A549 (cell line): ENCODE measurements around the gene NTM. TPM values are rescaled to one million over a fixed set of nuclear protein-coding genes. Genes with fewer than 3 reads are reported as not detected.

Experiments
- ATAC-seq, 2 experiments: fragments of 200-7000 bp in 1 of 2; fragments of >200 bp in 1 of 2; cut with Nextera tagmentation in 1 of 2; cut with Tn5 transposase in 1 of 2; 3 replicates each; pipeline versions ENCODE4 v1.8.0 to v1.9.1; 2018 to 2020; ENCODE audit warnings: mild to moderate bottlenecking in 1 of 2, moderate library complexity in 1 of 2
- CTCF ChIA-PET: fragments of 300-600 bp; sonication (Branson Sonifier 250); formaldehyde crosslinking; extraction: SDS; loops from one replicate; lab custom pipeline; 2021; ENCODE audit warnings: antibody characterized with exemption, inconsistent platforms; lab: Yijun Ruan, JAX
- POLR2A ChIA-PET: fragments of 350-600 bp; formaldehyde crosslinking; extraction: SDS; loops from one replicate; lab custom pipeline; 2021; ENCODE audit warnings: antibody characterized with exemption, inconsistent platforms; lab: Yijun Ruan, JAX
- DNase-seq, 2 experiments: peaks; one replicate each; pipeline versions ENCODE4 v3.0.0 to v3.0.0-alpha.2; 2011 to 2016; ENCODE audit warnings: low read depth in 1 of 2, low spot score in 1 of 2
- FAIRE-seq: peaks from 2 replicates; lab custom pipeline; 2011; peaks lifted over from hg19 to GRCh38; lab: Jason Lieb, UNC
- H3K27ac ChIP-seq, 2 experiments: fragments of >200 bp; sonication (Bioruptor Twin); formaldehyde crosslinking; 3 replicates each; pipeline ENCODE4 v1.5.1; 2016 to 2017
- H3K4me1 ChIP-seq: fragments of >200 bp; sonication (Bioruptor Twin); formaldehyde crosslinking; 3 replicates; pipeline ENCODE4 v1.6.1; 2016
- H3K4me2 ChIP-seq: fragments of >200 bp; sonication (Bioruptor Twin); formaldehyde crosslinking; 3 replicates; pipeline ENCODE4 v1.6.1; 2016
- H3K4me3 ChIP-seq: fragments of >200 bp; sonication (Bioruptor Twin); formaldehyde crosslinking; 3 replicates; pipeline ENCODE4 v1.5.1; 2016
- H3K9me3 ChIP-seq: fragments of >200 bp; sonication (Bioruptor Twin); formaldehyde crosslinking; 3 replicates; pipeline ENCODE4 v1.6.1; 2016
- CBX2 ChIP-seq: fragments of 200-600 bp; sonication (generic); IDR thresholded peaks from 2 replicates; pipeline ENCODE4 v1.6.1; 2016; ENCODE audit warnings: low read depth, mild to moderate bottlenecking, borderline replicate concordance
- CBX8 ChIP-seq: fragments of 200-600 bp; sonication (generic); IDR thresholded peaks from 2 replicates; pipeline ENCODE4 v1.6.1; 2016
- CHD2 ChIP-seq: fragments of 150-350 bp; IDR thresholded peaks from 2 replicates; pipeline ENCODE4 v1.6.1; 2014; ENCODE audit warnings: low read length; ENCODE audit not compliant: partially characterized antibody
- EP300 ChIP-seq, 2 experiments: fragments of >200 bp; sonication (Bioruptor Twin); formaldehyde crosslinking; IDR thresholded peaks; 2 replicates in 1 of 2; 3 replicates in 1 of 2; pipeline ENCODE4 v1.6.1; 2016 to 2017
- GATA3 ChIP-seq: IDR thresholded peaks from 2 replicates; pipeline ENCODE4 v1.6.1; 2012; ENCODE audit warnings: borderline replicate concordance
- HDAC2 ChIP-seq: fragments of 200-600 bp; sonication (generic); IDR thresholded peaks from 2 replicates; pipeline ENCODE4 v1.6.1; 2016
- HOXB13 ChIP-seq: fragments of 250-450 bp; sonication (Bioruptor Pico); IDR thresholded peaks from 2 replicates; pipeline ENCODE4 v1.5.0; 2020; ENCODE audit warnings: low read depth, mild to moderate bottlenecking, moderate library complexity
- MAZ ChIP-seq: fragments of 150-350 bp; IDR thresholded peaks from 2 replicates; pipeline ENCODE4 v1.6.1; 2014; ENCODE audit warnings: antibody characterized with exemption, low read depth, low read length, borderline replicate concordance
- MYC ChIP-seq: IDR thresholded peaks from 2 replicates; pipeline ENCODE4 v1.6.1; 2012; ENCODE audit warnings: mild to moderate bottlenecking, inconsistent platforms, low read length, improper control_type of control experiment, borderline replicate concordance
- POLR2AphosphoS2 ChIP-seq: conservative IDR thresholded peaks from 2 replicates; pipeline ENCODE4 v1.6.1; 2012; ENCODE audit warnings: low read length, improper control_type of control experiment, inconsistent platforms
- RAD21 ChIP-seq, 2 experiments: fragments of >200 bp in 1 of 2; sonication (Bioruptor Twin) in 1 of 2; formaldehyde crosslinking in 1 of 2; IDR thresholded peaks in 1 of 2; conservative IDR thresholded peaks in 1 of 2; 2 replicates in 1 of 2; 3 replicates in 1 of 2; pipeline ENCODE4 v1.6.1; 2012 to 2018; ENCODE audit warnings: inconsistent platforms in 1 of 2
- RCOR1 ChIP-seq: fragments of 150-350 bp; IDR thresholded peaks from 2 replicates; pipeline ENCODE4 v1.6.1; 2014; ENCODE audit warnings: antibody characterized with exemption, low read length, low read depth
- SMC3 ChIP-seq: fragments of >200 bp; sonication (Bioruptor Twin); formaldehyde crosslinking; IDR thresholded peaks from 3 replicates; pipeline ENCODE4 v1.6.1; 2018; ENCODE audit warnings: inconsistent platforms
- SREBF2 ChIP-seq: fragments of 450-650 bp; IDR thresholded peaks from 2 replicates; pipeline ENCODE4 v1.6.1; 2014; ENCODE audit warnings: mild to moderate bottlenecking, moderate library complexity
- TP53 ChIP-seq: fragments of 250-450 bp; sonication (Bioruptor Pico); IDR thresholded peaks from 2 replicates; pipeline ENCODE4 v1.5.0; 2021; ENCODE audit warnings: mild to moderate bottlenecking, moderate library complexity
- ZC3H11A ChIP-seq: fragments of 450-650 bp; IDR thresholded peaks from 2 replicates; pipeline ENCODE4 v1.6.1; 2014; ENCODE audit warnings: antibody characterized with exemption, mild to moderate bottlenecking
- ZNF302 ChIP-seq: fragments of 250-450 bp; sonication (Bioruptor Pico); IDR thresholded peaks from 2 replicates; pipeline ENCODE4 v1.9.0; 2021; ENCODE audit warnings: inconsistent platforms, mild to moderate bottlenecking, moderate library complexity
- ZSCAN20 ChIP-seq: fragments of 250-450 bp; sonication (Bioruptor Pico); IDR thresholded peaks from 2 replicates; pipeline ENCODE4 v1.8.0; 2022; ENCODE audit warnings: mild to moderate bottlenecking, moderate library complexity
- WGBS: methylation state at CpG from one replicate; pipeline ENCODE4 v1.1.6; 2017; ENCODE audit errors: missing lambda C conversion rate; 5-methylcytosine and 5-hydroxymethylcytosine counted together
- polyA plus RNA-seq, 4 experiments: library from polyadenylated mRNA; depleted of rRNA in 3 of 4; stranded (reverse); fragments of >200 nt; fragmentation: RNase III in 1 of 4; extraction: RNeasy Plus Mini Kit Qiagen cat#74134 plus additional on column Dnase treatment in 1 of 4; gene quantifications; 2 replicates in 3 of 4; 3 replicates in 1 of 4; pipeline ENCODE4 v1.2.3, GENCODE V29; 2011 to 2017
- TF ChIP-seq, protein P1 (sequence below): fragments of 250-450 bp; sonication (Bioruptor Pico); IDR thresholded peaks from 2 replicates; pipeline ENCODE4 v1.5.0; 2020; ENCODE audit warnings: low read depth, mild to moderate bottlenecking, moderate library complexity
- TF ChIP-seq, protein P2 (sequence below): fragments of 200-600 bp; sonication (generic); IDR thresholded peaks from 2 replicates; pipeline ENCODE4 v1.6.1; 2016; ENCODE audit warnings: antibody characterized with exemption, mild to moderate bottlenecking, moderate library complexity
- TF ChIP-seq, protein P3 (sequence below): IDR thresholded peaks from 2 replicates; pipeline ENCODE4 v1.6.1; 2012
- TF ChIP-seq, protein P4 (sequence below): fragments of >200 bp; sonication (Bioruptor Twin); formaldehyde crosslinking; IDR thresholded peaks from 3 replicates; pipeline ENCODE4 v1.5.1; 2016

NTM gene
- polyA plus RNA-seq, 2 of the 4 experiments (the other 2 are of a cell fraction): not detected

DNA sequence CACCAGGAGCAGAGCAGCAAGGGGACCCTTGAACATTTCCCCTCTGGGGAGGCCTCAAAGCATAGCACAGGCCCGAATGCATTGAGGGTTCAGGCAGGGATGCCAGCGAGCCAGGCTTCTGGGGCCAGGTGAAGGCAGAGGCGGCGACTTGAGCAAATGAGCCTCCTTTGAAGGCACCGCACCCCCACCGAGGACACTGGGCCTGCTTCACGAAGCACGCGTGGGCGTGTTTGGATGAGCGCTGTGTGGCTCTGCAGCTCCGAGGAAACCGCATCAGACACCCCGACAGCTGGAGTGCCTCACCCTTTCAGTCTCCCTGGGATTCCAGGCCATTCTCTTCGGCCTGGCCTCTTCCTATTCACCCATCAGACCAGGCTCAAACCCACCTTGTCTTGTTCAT lies 301.8 kb downstream of the NTM start:
- 45% methylated on average over 2 of the region's 15 CpGs for WGBS
- DNase-seq (no peak), FAIRE-seq (no peak), ATAC-seq (no peak)
- no peak for TF ChIP-seq TP53
- TF ChIP-seq, protein P1, sequence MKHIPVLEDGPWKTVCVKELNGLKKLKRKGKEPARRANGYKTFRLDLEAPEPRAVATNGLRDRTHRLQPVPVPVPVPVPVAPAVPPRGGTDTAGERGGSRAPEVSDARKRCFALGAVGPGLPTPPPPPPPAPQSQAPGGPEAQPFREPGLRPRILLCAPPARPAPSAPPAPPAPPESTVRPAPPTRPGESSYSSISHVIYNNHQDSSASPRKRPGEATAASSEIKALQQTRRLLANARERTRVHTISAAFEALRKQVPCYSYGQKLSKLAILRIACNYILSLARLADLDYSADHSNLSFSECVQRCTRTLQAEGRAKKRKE (CRISPR knock-in tag): no peak
- no peak for TF ChIP-seq SREBF2
- no peak for TF ChIP-seq EP300 (IDR thresholded peaks at IDR 0.05)
- TF ChIP-seq CBX8: no peak
- no peak overlapping the region for H3K4me3 ChIP-seq
- H3K9me3 ChIP-seq: no peaks in the 10 kb centered on the region
- ChIA-PET POLR2A (no interaction called here), CTCF (interaction anchor here (0.5 kb wide), 1 partner anchor 290 kb away, joined by 3 read pairs; no protein-coding TSS in a partner anchor)
- H3K4me1 ChIP-seq: no peaks in the 10 kb centered on the region
- no peak overlapping the region for H3K27ac ChIP-seq
- no peak overlapping the region for H3K4me2 ChIP-seq

DNA sequence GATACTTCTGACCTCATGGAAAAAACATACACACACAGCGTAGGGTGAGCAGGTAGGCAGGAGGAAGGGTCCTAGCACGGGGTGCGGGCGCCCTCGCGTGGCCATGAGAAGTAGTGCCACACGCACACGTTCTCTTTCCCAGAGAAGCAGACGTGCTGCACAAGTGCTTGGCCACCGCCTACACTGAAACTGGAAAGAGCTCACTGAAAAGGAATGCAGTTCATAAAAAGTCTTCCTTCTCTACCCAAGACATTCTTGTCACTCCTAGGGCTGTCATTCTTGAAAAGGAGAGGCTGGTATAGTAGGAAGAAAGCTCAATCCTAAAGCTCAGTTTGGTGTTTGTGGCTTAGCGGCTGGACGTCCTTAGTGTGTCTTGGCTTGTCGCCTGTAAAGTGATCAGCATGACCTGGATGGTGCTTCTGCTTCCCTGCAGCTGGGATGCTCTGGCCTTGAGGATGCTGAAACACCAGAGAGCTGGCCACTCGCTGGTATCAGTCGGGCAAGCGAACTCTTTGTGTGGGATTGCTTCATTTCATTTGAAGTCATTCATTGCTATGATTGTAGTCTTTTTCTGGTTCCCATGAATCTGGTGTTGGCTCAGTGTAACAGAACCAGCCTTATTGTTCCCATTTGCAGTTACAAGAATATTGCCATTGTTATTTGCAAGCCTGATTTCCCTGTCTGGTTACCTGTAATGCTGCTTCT lies 303.8 kb downstream of the NTM start:
- no peak overlapping the region for H3K27ac ChIP-seq
- no peak overlapping the region for H3K4me2 ChIP-seq
- WGBS: 22% methylated on average over 16 of the region's 16 CpGs
- no peaks in the 10 kb centered on the region for H3K4me1 ChIP-seq
- no peak for FAIRE-seq
- TF ChIP-seq ZSCAN20 (CRISPR knock-in tag) (no peak), CBX8 (no peak), SMC3 (peak; percentile 66; the same call in 2 of the 3 replicates), EP300 (IDR thresholded peaks at IDR 0.05) (no peak), MAZ (no peak), MYC (no peak), ZNF302 (CRISPR knock-in tag) (no peak), RCOR1 (no peak), ZC3H11A (no peak), HDAC2 (no peak), TP53 (no peak), GATA3 (no peak), CHD2 (no peak), RAD21 (conservative IDR thresholded peaks at IDR 0.05 in 1 of 2, IDR thresholded peaks at IDR 0.05 in 1 of 2) (peak; percentile 75 to 84), CBX2 (no peak), HOXB13 (CRISPR knock-in tag) (no peak), POLR2AphosphoS2 (no peak)
- TF ChIP-seq, protein P2, sequence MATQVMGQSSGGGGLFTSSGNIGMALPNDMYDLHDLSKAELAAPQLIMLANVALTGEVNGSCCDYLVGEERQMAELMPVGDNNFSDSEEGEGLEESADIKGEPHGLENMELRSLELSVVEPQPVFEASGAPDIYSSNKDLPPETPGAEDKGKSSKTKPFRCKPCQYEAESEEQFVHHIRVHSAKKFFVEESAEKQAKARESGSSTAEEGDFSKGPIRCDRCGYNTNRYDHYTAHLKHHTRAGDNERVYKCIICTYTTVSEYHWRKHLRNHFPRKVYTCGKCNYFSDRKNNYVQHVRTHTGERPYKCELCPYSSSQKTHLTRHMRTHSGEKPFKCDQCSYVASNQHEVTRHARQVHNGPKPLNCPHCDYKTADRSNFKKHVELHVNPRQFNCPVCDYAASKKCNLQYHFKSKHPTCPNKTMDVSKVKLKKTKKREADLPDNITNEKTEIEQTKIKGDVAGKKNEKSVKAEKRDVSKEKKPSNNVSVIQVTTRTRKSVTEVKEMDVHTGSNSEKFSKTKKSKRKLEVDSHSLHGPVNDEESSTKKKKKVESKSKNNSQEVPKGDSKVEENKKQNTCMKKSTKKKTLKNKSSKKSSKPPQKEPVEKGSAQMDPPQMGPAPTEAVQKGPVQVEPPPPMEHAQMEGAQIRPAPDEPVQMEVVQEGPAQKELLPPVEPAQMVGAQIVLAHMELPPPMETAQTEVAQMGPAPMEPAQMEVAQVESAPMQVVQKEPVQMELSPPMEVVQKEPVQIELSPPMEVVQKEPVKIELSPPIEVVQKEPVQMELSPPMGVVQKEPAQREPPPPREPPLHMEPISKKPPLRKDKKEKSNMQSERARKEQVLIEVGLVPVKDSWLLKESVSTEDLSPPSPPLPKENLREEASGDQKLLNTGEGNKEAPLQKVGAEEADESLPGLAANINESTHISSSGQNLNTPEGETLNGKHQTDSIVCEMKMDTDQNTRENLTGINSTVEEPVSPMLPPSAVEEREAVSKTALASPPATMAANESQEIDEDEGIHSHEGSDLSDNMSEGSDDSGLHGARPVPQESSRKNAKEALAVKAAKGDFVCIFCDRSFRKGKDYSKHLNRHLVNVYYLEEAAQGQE: no peak
- TF ChIP-seq, protein P1 (CRISPR knock-in tag): no peak
- TF ChIP-seq, protein P3, sequence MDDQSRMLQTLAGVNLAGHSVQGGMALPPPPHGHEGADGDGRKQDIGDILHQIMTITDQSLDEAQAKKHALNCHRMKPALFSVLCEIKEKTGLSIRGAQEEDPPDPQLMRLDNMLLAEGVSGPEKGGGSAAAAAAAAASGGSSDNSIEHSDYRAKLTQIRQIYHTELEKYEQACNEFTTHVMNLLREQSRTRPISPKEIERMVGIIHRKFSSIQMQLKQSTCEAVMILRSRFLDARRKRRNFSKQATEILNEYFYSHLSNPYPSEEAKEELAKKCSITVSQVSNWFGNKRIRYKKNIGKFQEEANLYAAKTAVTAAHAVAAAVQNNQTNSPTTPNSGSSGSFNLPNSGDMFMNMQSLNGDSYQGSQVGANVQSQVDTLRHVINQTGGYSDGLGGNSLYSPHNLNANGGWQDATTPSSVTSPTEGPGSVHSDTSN: no peak
- TF ChIP-seq, protein P4, sequence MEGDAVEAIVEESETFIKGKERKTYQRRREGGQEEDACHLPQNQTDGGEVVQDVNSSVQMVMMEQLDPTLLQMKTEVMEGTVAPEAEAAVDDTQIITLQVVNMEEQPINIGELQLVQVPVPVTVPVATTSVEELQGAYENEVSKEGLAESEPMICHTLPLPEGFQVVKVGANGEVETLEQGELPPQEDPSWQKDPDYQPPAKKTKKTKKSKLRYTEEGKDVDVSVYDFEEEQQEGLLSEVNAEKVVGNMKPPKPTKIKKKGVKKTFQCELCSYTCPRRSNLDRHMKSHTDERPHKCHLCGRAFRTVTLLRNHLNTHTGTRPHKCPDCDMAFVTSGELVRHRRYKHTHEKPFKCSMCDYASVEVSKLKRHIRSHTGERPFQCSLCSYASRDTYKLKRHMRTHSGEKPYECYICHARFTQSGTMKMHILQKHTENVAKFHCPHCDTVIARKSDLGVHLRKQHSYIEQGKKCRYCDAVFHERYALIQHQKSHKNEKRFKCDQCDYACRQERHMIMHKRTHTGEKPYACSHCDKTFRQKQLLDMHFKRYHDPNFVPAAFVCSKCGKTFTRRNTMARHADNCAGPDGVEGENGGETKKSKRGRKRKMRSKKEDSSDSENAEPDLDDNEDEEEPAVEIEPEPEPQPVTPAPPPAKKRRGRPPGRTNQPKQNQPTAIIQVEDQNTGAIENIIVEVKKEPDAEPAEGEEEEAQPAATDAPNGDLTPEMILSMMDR: peak; percentile 66
- TF ChIP-seq, all 56 proteins: peak for 3
- POLR2A ChIA-PET: no interaction called here
- ATAC-seq: peak; percentile 85 to 96
- DNase-seq: peak; percentile 31 to 38
- no peak overlapping the region for H3K4me3 ChIP-seq
- no peaks in the 10 kb centered on the region for H3K9me3 ChIP-seq
- CTCF ChIA-PET: interaction anchor here (0.6 to 2.7 kb wide), 37 partner anchors 9 to 1274 kb away, joined by 3 to 27 read pairs (median 3); partner anchors contain the start of gene SNX19
